ENCODE measurements around the gene USP31.

USP31 gene

DNA sequence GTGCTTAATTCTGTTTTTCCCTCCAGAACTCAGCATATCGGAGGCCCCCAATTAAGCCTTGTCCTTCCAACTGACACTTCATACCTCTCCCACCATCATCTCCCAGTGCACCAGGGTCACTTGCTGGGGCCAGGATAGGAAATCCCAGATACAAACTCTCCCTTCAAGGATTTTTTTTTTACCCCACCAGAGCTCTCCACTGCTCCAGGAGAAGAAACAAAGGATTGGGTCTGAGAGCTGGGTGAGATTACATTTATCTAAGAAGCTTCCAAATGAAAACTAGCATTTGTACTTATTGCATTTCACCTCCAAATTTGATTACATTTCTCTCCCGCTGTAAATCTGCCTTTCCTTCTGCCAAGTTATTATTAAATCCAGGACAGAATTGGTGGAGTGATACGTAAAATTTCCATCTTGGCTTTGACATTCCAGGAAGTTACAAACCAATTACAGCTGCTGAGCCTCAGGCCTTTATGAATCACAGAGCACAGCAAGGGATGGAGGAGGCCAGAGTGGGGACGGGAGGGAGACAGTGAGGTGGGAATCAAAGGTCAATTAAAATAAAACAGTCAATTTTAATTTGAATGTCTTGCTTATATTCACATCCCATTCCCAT is 123.5 kb downstream of the USP31 start:
- no peak overlapping the region for H3K4me3 ChIP-seq (ENCODE audit: low read length)
- peak; percentile 40 for DNase-seq (ENCODE audit: low read depth)
- TF ChIP-seq, protein P1, sequence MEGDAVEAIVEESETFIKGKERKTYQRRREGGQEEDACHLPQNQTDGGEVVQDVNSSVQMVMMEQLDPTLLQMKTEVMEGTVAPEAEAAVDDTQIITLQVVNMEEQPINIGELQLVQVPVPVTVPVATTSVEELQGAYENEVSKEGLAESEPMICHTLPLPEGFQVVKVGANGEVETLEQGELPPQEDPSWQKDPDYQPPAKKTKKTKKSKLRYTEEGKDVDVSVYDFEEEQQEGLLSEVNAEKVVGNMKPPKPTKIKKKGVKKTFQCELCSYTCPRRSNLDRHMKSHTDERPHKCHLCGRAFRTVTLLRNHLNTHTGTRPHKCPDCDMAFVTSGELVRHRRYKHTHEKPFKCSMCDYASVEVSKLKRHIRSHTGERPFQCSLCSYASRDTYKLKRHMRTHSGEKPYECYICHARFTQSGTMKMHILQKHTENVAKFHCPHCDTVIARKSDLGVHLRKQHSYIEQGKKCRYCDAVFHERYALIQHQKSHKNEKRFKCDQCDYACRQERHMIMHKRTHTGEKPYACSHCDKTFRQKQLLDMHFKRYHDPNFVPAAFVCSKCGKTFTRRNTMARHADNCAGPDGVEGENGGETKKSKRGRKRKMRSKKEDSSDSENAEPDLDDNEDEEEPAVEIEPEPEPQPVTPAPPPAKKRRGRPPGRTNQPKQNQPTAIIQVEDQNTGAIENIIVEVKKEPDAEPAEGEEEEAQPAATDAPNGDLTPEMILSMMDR (conservative IDR thresholded peaks at IDR 0.05; ENCODE audit: low read length): no peak

DNA sequence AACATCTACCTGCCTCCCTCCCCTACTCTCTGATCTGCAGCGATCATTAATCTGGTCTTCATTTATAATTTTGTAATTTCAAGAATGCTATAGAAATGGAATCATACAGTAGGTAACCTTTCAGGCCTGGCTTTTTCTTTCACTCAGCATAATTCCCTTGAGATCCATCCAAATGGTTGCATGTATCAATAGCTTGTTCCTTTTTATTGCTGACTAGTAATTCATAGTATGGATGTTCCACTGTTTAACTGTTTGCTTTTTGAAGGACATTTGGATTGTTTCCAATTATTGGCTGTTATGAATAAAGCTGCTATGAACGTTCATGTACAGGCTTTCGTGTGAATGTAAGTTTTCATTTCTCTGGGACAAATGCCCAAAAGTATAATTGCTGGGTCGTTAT is 125.2 kb downstream of the USP31 start:
- H3K4me3 ChIP-seq (ENCODE audit: low read length): no peak overlapping the region
- DNase-seq (ENCODE audit: low read depth): no peak
- TF ChIP-seq, protein P1 (conservative IDR thresholded peaks at IDR 0.05; ENCODE audit: low read length): no peak

DNA sequence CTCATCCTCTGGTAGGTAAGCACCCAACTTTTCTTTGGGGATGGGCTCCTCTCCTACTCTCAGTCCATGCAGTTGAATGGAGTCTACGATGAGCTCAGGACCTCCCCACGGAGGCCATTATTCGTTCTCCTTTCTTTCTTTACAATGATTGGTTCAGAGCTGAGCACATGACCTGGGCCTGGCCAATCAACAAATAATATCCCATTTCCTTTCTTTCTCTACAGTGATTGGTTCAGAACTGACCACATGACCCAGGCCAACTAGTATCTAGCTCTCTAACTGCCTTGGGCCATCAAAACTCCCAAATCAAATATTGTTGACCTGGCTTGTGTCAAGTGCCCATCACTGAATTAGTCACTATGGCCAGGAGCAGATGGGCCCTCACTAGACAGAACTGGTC is 129.2 kb downstream of the USP31 start:
- TF ChIP-seq, protein P1 (conservative IDR thresholded peaks at IDR 0.05; ENCODE audit: low read length): no peak
- DNase-seq (ENCODE audit: low read depth): no peak
- H3K4me3 ChIP-seq (ENCODE audit: low read length): no peak overlapping the region

DNA sequence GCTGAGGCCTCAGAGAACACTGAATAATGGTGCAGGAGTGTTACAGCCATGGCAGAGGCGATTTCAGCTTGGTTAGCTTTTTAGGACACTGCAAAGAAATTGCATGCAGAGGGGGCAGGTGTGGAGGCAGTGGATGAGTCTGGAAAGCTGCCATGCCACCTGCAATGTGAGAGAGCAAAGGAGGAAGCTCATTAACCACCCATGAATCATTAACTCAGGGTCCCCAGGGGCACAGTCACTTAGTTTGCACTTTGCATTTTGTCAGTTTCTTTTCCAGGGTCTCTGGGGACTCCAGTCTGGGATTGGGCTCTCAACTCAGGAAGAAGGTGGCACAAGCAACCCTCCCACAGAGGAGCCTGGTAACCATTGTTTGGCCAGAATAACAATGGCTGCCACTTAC is 132.9 kb downstream of the USP31 start:
- TF ChIP-seq, protein P1 (conservative IDR thresholded peaks at IDR 0.05; ENCODE audit: low read length): no peak
- DNase-seq (ENCODE audit: low read depth): no peak
- no peak overlapping the region for H3K4me3 ChIP-seq (ENCODE audit: low read length)

DNA sequence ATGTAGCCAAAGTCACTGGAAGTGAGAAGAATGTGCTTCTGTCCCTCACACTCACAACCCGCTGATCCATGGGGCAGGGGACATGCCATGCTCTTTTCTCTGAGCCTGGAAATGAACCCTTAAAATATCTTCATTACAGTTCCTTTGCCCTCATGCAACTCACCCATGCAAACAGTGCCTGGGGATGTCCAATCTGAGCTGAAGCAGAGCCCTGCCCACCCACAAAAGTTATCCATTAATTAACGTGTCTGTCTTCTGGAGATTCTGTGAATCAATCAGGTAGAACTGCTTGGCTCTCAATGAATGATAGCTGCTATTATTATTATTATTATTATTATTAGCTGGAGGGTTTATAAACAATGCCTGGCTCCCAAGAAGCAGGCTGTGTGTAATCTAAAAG is 133.7 kb downstream of the USP31 start:
- H3K4me3 ChIP-seq (ENCODE audit: low read length): no peak overlapping the region
- TF ChIP-seq, protein P1 (conservative IDR thresholded peaks at IDR 0.05; ENCODE audit: low read length): no peak
- DNase-seq (ENCODE audit: low read depth): no peak

DNA sequence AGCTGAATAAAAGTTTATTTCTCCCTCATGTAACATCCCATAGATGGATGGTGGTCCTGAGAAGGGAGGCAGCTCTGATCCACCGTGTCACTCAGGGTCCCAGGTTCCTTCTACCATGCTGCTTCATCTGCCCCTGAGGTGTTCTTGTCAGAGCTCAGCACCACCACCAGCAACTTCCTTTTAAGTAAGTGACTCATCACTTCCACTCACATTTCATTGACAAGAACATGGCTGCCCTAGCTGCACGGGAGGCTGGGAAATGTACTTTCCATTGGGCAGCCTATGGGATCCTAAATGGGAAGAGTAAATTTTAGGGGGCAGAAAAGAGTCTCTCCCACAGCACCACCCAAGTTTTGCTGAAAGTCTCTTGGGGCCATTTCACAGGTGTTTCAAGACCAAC is 134.7 kb downstream of the USP31 start:
- DNase-seq (ENCODE audit: low read depth): no peak
- H3K4me3 ChIP-seq (ENCODE audit: low read length): no peak overlapping the region
- TF ChIP-seq, protein P1 (conservative IDR thresholded peaks at IDR 0.05; ENCODE audit: low read length): no peak

Data from AG10803 (cell line).